Heart left ventricle (tissue), 13 donors: ENCODE results near the gene BICD2.

Experiments
- POLR2A ChIP-seq, 2 donors: fragments of 450-650 bp; IDR thresholded peaks; one replicate each; pipeline ENCODE4 v1.6.1; 2017; ENCODE audit warnings: antibody characterized with exemption in 2 of 2, mild to moderate bottlenecking in 2 of 2, moderate library complexity in 2 of 2
- TF ChIP-seq, protein P1 (sequence below), 12 donors: fragments of 200-600 bp; sonication (generic) in 4 of 12; IDR thresholded peaks; one replicate each; pipeline versions ENCODE4 v1.5.0 to v1.8.0; 2018 to 2022; ENCODE audit warnings: antibody characterized with exemption in 12 of 12, mild to moderate bottlenecking in 5 of 12
- donor health status: ischemic (EF 13 %, LVEDD 7.1; RV severe dilation, severe dysfunction).
- donor health status: DM: no; HTN: yes; CAD: no.
- donor health status: DM: no; HTN: no; CAD: no.
- donor health status: ischemic (EF 25% LVEDD 6.9; RV normal size, moderate dysfunction).
- donor health status: ischemic (EF 25% LVEDD 5.7; RV mildly dilated, moderate dysfunction).
- donor health status: ischemic (EF 35%, LVEDD 5.7; RV mildly dilated, moderate dysfunction).
- donor health status: nonischemic (EF 11% LVEDD 7.7; RV severe dilation, severe dysfunction).
- donor health status: DM: yes; HTN: yes; CAD: no.
- donor health status: PGD.
- donor health status: ischemic (EF 29% LVEDD 5.4; RV normal size, mild dysfunction).
- donor health status: nonischemic (EF 23%, LVEDD 6.1; RV moderate dilation, normal function).

DNA sequence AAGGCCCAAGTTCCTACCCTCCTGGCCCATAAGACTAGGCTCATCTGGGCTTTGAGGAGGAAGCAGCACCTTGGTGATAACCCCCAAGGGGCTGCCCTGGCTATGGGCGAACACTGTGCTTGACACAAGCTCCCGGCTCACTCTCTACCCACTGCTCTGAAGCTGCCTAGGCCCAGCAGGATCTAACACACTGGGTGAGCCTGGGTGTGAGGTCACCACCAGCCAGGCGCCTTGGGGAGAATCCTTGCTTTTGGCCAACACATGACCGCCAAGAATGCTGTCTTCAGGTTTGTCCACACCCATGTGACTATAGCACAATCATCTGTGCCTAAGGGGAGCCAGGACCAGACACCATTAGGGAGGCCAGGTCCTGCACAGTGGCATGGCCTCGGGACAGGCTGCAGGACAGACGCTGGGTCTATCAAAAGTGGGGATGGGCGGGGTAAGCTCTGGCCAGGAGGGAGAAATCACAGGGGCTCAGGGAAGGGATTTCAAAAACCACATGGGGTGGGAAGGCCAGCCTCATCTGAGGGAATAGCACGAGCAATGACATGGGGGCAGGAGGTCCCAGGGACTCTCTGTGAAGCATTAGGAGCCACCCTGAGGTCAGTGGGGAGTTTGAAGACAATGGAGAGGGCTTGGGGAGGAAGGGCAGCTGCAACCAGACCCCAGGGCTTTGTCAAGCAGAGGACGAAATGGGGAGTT lies 29.6 kb downstream of the BICD2 start:
- TF ChIP-seq, protein P1, sequence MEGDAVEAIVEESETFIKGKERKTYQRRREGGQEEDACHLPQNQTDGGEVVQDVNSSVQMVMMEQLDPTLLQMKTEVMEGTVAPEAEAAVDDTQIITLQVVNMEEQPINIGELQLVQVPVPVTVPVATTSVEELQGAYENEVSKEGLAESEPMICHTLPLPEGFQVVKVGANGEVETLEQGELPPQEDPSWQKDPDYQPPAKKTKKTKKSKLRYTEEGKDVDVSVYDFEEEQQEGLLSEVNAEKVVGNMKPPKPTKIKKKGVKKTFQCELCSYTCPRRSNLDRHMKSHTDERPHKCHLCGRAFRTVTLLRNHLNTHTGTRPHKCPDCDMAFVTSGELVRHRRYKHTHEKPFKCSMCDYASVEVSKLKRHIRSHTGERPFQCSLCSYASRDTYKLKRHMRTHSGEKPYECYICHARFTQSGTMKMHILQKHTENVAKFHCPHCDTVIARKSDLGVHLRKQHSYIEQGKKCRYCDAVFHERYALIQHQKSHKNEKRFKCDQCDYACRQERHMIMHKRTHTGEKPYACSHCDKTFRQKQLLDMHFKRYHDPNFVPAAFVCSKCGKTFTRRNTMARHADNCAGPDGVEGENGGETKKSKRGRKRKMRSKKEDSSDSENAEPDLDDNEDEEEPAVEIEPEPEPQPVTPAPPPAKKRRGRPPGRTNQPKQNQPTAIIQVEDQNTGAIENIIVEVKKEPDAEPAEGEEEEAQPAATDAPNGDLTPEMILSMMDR (IDR thresholded peaks at IDR 0.05), result no peak
- no peak for TF ChIP-seq POLR2A (IDR thresholded peaks at IDR 0.05)
